GM13976 (cell line): ENCODE results near the gene CELA3A.
"Not testable (repeated sequence)": the region's sequence is repeated elsewhere in the genome, so short reads cannot be mapped to it uniquely, and the experiment has no call there.

Source experiments
- DNase-seq: peaks from one replicate; pipeline ENCODE4 v3.0.0; 2012; ENCODE audit warnings: low spot score
- in situ Hi-C: fragments of 300-500 bp; cut with MboI; formaldehyde crosslinking; loops from one replicate; pipeline ENCODE4 v1.12.0; 2022; ENCODE audit warnings: low sequenced_read_pairs, mixed read lengths, inconsistent platforms; ENCODE audit not compliant: unreplicated experiment
- TF ChIP-seq, protein P1 (sequence below): IDR thresholded peaks from 2 replicates; pipeline ENCODE4 v1.5.1; 2012; ENCODE audit warnings: borderline replicate concordance, mild to moderate bottlenecking; ENCODE audit not compliant: insufficient read depth; ENCODE audit errors: extremely low read depth, missing control alignments, control extremely low read depth

The CELA3A gene

DNA sequence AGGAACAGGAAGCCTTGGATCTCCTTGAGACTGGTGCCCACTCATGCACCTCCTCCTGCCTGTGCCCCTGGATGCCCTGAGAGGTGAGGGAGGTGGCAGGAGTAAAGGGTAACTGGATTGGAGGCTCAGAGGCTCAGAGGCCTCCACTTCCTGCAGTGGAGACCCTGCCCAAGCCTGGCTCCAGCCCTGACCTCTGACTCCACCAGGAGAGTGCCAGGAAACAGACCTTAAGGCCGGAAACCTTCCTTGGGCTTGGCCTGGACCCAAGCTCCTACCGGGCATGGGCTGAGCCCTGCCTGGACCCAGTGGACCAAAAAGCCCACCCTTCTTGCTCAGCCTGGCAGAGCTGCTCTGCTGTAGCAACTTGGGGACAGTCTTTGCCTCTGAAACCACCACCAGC is 39.7 kb upstream of the CELA3A start:
- in situ Hi-C loops: loop anchor here (10.0 to 25.0 kb wide), 2 partner anchors 287 to 724 kb away; no protein-coding TSS in a partner anchor
- TF ChIP-seq, protein P1, sequence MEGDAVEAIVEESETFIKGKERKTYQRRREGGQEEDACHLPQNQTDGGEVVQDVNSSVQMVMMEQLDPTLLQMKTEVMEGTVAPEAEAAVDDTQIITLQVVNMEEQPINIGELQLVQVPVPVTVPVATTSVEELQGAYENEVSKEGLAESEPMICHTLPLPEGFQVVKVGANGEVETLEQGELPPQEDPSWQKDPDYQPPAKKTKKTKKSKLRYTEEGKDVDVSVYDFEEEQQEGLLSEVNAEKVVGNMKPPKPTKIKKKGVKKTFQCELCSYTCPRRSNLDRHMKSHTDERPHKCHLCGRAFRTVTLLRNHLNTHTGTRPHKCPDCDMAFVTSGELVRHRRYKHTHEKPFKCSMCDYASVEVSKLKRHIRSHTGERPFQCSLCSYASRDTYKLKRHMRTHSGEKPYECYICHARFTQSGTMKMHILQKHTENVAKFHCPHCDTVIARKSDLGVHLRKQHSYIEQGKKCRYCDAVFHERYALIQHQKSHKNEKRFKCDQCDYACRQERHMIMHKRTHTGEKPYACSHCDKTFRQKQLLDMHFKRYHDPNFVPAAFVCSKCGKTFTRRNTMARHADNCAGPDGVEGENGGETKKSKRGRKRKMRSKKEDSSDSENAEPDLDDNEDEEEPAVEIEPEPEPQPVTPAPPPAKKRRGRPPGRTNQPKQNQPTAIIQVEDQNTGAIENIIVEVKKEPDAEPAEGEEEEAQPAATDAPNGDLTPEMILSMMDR: no peak
- no peak for DNase-seq

DNA sequence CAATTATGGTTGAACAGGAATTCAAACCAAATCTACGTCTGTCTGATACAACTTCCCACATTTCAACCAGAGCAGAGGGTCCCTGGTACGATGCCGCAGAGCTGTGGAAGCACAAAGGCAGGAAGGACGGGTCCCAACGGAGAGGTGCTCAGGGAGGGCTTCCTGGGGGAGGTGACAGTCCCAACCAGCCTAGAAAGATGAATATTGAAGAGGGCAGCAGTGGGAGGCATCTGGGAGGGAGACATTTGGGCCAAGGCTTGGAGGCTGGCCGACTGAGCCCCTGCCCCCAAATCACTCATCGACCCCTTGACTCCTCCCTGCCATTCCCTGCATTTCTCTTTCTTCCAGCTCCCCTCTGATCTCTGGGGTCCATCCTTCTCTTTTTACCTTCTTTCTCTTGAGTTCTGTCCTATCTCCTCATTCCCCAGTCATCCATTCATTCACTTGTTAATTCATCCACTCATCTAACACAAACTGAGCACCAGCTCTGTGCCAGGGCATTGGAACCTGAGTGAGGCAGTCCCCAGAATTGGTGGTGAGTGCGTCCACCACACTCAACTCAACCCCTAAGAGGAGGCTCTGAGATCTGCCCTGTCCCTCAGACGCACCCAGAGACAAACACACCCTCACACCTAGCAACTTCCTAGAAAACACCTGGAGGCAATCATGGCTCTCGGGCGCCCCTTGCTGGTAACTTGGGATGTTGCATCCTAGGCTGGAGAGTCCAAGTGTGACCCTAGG is 37.8 kb upstream of the CELA3A start:
- peak; percentile 84 for DNase-seq
- in situ Hi-C loops: loop anchor here (10.0 to 25.0 kb wide), 2 partner anchors 289 to 726 kb away; no protein-coding TSS in a partner anchor
- TF ChIP-seq, protein P1: peak; percentile 70

DNA sequence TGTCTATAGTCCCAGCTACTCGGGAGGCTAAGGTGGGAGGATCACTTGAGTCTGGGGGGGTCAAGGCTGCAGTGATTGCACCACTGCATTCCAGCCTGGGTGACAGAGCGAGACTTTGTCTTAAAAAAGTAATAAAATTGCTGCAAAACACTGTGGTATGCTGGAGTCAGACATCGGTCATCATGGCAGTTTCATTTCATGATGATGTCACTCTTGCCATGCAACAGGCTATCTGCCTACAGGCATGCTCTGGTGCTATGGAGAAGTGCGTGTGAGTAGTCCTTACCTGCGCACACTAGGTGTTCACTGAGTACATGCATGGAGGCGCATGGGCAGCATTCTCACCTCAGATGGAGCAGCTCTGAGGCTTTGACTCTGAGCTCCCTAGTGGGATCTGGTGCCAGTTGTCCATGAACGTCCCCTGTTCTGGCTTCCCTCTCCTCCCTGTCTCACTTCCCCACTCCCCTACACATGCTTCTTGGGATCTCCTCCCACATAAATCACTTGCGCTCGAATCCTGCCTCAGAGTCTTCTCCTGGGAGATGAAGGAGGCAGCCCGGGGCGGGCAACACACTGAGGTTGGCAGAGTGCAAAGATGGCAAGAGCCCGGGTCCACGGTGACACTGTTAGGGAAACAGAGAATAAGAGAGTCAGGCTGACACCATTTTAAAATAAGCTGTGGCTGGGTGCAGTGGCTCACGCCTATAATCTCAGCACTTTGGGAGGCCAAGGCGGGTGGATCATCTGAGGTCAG is 35.0 kb upstream of the CELA3A start:
- in situ Hi-C loops: loop anchor here (10.0 to 25.0 kb wide), 2 partner anchors 292 to 729 kb away; no protein-coding TSS in a partner anchor
- TF ChIP-seq, protein P1: no peak
- DNase-seq: no peak

- not testable (repeated sequence) for DNase-seq
- in situ Hi-C loops: loop anchor here (10.0 to 25.0 kb wide), 2 partner anchors 292 to 730 kb away; no protein-coding TSS in a partner anchor
Observed at GRCh38 chr1:21967216-21967615, 34.2 kb upstream of the CELA3A start.

GRCh38 chr1:21969066-21969465 is 32.4 kb upstream of the CELA3A start:
- in situ Hi-C loops: loop anchor here (10.0 to 25.0 kb wide), 2 partner anchors 294 to 732 kb away; no protein-coding TSS in a partner anchor

DNA sequence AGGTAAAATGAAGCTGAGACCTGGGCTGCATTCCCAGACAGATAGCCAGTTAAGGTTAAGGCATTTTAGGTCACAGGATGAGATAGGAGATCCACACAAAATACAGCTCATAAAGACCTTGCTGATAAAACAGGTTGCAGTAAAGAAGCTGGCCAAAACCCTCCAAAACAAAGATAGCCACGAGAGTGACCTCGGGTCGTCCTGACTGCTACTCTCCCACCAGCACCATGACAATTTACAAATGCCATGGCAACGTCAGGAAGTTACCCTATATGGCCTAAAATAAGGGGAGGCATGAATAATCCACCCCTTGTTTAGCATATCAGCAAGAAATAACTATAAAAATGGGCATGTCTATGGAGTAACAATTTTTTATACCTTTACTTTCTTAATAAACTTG is 30.9 kb upstream of the CELA3A start:
- DNase-seq: not testable (repeated sequence)
- in situ Hi-C loops: loop anchor here (25.0 kb wide), 1 partner anchor 733 kb away; no protein-coding TSS in a partner anchor

More at GRCh38 chr1:21969066-21969465, 32.4 kb upstream of the CELA3A start:
- not testable (repeated sequence) for DNase-seq

- in situ Hi-C loops: loop anchor here (25.0 kb wide), 1 partner anchor 736 kb away; no protein-coding TSS in a partner anchor
- not testable (repeated sequence) for DNase-seq
Observed at GRCh38 chr1:21972973-21973441, 28.4 kb upstream of the CELA3A start.

- in situ Hi-C loops: loop anchor here (25.0 kb wide), 1 partner anchor 737 kb away; no protein-coding TSS in a partner anchor
- DNase-seq: not testable (repeated sequence)
Observed at GRCh38 chr1:21973948-21974347, 27.5 kb upstream of the CELA3A start.

GRCh38 chr1:21974699-21975098 is 26.8 kb upstream of the CELA3A start:
- not testable (repeated sequence) for DNase-seq
- in situ Hi-C loops: loop anchor here (25.0 kb wide), 1 partner anchor 737 kb away; no protein-coding TSS in a partner anchor

- in situ Hi-C loops, DNase-seq: not testable (repeated sequence)
Observed at GRCh38 chr1:21975296-21975695, 26.2 kb upstream of the CELA3A start.

- in situ Hi-C loops: not testable (repeated sequence)
Observed at GRCh38 chr1:21976703-21977239, 24.7 kb upstream of the CELA3A start, which contains the start of gene CELA3B. TSS of gene CELA3B (plus strand) at chr1:21977022. CDS start at chr1:21977040, 18 bp downstream.

GRCh38 chr1:21978209-21978608 is 23.2 kb upstream of the CELA3A start:
- DNase-seq, in situ Hi-C loops: not testable (repeated sequence)

More at GRCh38 chr1:21976703-21977239, 24.7 kb upstream of the CELA3A start, which contains the start of gene CELA3B:
- DNase-seq: not testable (repeated sequence)

- DNase-seq, in situ Hi-C loops: not testable (repeated sequence)
Observed at GRCh38 chr1:21980515-21981220, 20.8 kb upstream of the CELA3A start.
